ENCODE data around the gene SHANK3.

- TF ChIP-seq, protein P1, sequence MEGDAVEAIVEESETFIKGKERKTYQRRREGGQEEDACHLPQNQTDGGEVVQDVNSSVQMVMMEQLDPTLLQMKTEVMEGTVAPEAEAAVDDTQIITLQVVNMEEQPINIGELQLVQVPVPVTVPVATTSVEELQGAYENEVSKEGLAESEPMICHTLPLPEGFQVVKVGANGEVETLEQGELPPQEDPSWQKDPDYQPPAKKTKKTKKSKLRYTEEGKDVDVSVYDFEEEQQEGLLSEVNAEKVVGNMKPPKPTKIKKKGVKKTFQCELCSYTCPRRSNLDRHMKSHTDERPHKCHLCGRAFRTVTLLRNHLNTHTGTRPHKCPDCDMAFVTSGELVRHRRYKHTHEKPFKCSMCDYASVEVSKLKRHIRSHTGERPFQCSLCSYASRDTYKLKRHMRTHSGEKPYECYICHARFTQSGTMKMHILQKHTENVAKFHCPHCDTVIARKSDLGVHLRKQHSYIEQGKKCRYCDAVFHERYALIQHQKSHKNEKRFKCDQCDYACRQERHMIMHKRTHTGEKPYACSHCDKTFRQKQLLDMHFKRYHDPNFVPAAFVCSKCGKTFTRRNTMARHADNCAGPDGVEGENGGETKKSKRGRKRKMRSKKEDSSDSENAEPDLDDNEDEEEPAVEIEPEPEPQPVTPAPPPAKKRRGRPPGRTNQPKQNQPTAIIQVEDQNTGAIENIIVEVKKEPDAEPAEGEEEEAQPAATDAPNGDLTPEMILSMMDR (conservative IDR thresholded peaks at IDR 0.05; ENCODE audit: low read depth in 2 of 2) = peak; percentile 77 to 79
- TF ChIP-seq POLR2AphosphoS5 (IDR thresholded peaks at IDR 0.05; ENCODE audit: low read depth) (no peak), EZH2phosphoT487 (IDR thresholded peaks at IDR 0.05; ENCODE audit: unreplicated experiment) (no peak), EZH2 (IDR thresholded peaks at IDR 0.05; ENCODE audit: low read depth, unreplicated experiment) (no peak), STAT1 (IDR thresholded peaks at IDR 0.05; ENCODE audit: unreplicated experiment) (no peak), REST (IDR thresholded peaks at IDR 0.05; ENCODE audit: unreplicated experiment) (no peak), JUNB (IDR thresholded peaks at IDR 0.05; ENCODE audit: unreplicated experiment) (no peak), CREB1 (CRISPR knock-in tag; IDR thresholded peaks at IDR 0.05; ENCODE audit: low read depth) (no peak), ZNF331 (CRISPR knock-in tag; IDR thresholded peaks at IDR 0.05; ENCODE audit: low read depth) (no peak), NANOG (IDR thresholded peaks at IDR 0.05; ENCODE audit: borderline replicate concordance) (no peak)
- TF ChIP-seq, protein P2, sequence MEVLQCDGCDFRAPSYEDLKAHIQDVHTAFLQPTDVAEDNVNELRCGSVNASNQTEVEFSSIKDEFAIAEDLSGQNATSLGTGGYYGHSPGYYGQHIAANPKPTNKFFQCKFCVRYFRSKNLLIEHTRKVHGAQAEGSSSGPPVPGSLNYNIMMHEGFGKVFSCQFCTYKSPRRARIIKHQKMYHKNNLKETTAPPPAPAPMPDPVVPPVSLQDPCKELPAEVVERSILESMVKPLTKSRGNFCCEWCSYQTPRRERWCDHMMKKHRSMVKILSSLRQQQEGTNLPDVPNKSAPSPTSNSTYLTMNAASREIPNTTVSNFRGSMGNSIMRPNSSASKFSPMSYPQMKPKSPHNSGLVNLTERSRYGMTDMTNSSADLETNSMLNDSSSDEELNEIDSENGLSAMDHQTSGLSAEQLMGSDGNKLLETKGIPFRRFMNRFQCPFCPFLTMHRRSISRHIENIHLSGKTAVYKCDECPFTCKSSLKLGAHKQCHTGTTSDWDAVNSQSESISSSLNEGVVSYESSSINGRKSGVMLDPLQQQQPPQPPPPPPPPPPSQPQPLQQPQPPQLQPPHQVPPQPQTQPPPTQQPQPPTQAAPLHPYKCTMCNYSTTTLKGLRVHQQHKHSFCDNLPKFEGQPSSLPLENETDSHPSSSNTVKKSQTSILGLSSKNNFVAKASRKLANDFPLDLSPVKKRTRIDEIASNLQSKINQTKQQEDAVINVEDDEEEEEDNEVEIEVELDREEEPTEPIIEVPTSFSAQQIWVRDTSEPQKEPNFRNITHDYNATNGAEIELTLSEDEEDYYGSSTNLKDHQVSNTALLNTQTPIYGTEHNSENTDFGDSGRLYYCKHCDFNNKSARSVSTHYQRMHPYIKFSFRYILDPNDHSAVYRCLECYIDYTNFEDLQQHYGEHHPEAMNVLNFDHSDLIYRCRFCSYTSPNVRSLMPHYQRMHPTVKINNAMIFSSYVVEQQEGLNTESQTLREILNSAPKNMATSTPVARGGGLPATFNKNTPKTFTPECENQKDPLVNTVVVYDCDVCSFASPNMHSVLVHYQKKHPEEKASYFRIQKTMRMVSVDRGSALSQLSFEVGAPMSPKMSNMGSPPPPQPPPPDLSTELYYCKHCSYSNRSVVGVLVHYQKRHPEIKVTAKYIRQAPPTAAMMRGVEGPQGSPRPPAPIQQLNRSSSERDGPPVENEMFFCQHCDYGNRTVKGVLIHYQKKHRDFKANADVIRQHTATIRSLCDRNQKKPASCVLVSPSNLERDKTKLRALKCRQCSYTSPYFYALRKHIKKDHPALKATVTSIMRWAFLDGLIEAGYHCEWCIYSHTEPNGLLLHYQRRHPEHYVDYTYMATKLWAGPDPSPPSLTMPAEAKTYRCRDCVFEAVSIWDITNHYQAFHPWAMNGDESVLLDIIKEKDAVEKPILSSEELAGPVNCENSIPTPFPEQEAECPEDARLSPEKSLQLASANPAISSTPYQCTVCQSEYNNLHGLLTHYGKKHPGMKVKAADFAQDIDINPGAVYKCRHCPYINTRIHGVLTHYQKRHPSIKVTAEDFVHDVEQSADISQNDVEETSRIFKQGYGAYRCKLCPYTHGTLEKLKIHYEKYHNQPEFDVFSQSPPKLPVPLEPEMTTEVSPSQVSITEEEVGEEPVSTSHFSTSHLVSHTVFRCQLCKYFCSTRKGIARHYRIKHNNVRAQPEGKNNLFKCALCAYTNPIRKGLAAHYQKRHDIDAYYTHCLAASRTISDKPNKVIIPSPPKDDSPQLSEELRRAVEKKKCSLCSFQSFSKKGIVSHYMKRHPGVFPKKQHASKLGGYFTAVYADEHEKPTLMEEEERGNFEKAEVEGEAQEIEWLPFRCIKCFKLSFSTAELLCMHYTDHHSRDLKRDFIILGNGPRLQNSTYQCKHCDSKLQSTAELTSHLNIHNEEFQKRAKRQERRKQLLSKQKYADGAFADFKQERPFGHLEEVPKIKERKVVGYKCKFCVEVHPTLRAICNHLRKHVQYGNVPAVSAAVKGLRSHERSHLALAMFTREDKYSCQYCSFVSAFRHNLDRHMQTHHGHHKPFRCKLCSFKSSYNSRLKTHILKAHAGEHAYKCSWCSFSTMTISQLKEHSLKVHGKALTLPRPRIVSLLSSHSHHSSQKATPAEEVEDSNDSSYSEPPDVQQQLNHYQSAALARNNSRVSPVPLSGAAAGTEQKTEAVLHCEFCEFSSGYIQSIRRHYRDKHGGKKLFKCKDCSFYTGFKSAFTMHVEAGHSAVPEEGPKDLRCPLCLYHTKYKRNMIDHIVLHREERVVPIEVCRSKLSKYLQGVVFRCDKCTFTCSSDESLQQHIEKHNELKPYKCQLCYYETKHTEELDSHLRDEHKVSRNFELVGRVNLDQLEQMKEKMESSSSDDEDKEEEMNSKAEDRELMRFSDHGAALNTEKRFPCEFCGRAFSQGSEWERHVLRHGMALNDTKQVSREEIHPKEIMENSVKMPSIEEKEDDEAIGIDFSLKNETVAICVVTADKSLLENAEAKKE (CRISPR knock-in tag; IDR thresholded peaks at IDR 0.05) = no peak
- TF ChIP-seq, protein P3, sequence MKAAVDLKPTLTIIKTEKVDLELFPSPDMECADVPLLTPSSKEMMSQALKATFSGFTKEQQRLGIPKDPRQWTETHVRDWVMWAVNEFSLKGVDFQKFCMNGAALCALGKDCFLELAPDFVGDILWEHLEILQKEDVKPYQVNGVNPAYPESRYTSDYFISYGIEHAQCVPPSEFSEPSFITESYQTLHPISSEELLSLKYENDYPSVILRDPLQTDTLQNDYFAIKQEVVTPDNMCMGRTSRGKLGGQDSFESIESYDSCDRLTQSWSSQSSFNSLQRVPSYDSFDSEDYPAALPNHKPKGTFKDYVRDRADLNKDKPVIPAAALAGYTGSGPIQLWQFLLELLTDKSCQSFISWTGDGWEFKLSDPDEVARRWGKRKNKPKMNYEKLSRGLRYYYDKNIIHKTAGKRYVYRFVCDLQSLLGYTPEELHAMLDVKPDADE (IDR thresholded peaks at IDR 0.05) = no peak
Measured at GRCh38 chr22:50696799-50697561, 24.4 kb downstream of the SHANK3 start.
